Measurements from ENCODE around the gene LYPD6.
"Not testable (repeated sequence)": the region's sequence is repeated elsewhere in the genome, so short reads cannot be mapped to it uniquely, and the experiment has no call there.

LYPD6 gene

DNA sequence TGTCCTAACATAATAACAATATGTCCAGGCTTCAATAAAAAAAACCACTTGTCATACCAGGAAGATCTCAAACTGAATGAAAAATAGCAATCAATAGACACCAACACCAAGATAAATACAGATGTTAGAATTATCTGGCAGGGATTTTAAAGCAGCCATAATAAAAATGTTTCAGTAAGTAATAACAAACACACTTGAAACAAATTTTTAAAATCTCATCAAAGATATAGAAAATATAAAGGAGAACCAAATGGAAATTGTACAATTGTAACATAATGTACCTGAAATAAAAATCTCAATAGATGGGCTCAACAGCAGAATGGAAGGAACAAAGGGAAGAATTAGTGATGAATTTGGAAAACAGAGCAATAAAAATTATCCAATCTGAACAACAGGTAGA lies 128.1 kb downstream of the LYPD6 start:
- DNase-seq: no peak

DNA sequence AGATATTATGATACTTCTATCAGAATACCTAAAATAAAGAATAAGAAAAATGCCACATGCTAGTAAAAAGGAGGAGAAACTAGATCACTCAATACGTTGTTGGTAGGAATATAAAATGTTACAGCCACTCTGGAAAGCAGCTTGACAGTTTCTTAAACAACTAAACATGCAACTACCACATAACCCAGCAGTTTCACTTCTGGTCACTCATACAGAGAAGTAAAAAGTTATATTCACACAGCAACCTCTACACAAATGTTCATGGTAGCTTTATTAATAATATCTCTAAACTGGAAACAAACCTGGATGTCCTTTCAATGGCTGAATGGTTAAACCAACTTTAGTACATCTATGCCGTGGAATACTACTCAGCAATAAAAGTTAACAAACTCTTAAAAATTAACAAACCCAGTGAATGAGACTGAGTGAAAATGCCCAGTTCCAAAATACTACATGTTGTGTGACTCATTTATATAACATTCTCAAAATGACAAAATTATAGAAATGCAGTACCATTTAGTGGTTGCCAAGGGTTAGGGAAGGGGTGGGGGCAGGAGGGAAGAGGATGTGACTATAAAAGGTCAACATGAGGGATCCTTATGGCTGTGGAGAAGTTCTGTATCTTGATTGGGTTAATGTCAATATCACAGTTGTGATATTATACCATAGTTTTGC lies 133.1 kb downstream of the LYPD6 start:
- no peak for DNase-seq

DNA sequence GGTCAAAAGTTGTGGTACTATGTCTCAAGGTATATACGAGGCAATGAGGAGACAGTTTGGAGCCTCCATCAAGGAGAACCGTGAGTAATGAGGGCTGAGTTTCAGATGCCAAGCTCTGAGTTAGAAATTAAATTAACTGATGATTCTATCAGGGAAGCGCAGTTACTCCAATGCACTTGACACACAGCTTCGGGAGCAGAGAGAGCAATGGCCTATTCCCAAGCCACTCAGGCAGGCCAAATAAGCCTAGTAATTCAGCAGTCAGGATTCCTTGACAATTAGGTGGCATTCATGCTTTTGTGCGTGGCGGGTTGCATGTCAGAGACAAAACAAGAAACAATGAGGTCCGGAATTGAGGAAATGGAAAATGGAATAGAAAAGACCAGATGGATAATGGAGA lies 134.0 kb downstream of the LYPD6 start:
- DNase-seq: no peak

- DNase-seq: no peak
Observed at GRCh38 chr2:149465873-149466272, 135.5 kb downstream of the LYPD6 start.

DNA sequence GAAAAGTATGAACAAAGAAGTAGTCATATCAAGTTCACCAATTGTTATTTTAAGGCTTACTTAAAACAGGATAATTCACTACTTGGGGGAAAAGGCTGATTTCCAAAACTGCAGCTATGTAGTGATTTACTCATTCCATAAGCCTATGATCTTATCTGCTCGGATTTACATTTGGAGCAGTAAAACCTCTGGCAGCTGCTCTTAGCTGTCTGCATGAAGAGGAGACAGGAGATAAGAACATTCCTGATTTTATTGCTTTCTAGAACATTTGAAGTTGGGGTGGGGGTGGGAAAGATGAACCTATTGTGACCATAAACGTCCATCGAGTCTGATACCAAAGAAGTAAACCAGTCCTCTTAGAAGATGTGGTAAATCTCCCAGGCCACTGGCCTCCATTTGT lies 136.2 kb downstream of the LYPD6 start:
- no peak for DNase-seq

DNA sequence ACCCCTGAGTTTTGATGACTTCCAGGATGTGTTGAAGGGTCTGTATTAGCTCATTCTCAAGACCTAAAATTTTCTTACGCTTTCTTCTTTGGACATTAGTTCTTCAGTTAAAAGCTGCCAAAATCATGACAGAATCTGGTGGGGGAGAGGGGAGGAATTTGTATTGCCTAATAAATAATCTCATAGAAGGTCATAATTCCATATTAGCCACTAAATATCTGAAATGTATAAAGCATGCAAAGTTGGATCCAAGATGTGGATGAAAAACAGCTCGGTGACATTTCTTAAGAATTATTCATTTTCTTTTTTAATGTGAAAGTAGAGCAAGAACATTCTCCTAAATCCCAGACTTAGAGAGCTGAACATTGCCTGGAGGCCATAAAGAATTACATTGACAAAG lies 137.0 kb downstream of the LYPD6 start:
- no peak for DNase-seq

GRCh38 chr2:149468636-149469035 lies 138.2 kb downstream of the LYPD6 start:
- no peak for DNase-seq

DNA sequence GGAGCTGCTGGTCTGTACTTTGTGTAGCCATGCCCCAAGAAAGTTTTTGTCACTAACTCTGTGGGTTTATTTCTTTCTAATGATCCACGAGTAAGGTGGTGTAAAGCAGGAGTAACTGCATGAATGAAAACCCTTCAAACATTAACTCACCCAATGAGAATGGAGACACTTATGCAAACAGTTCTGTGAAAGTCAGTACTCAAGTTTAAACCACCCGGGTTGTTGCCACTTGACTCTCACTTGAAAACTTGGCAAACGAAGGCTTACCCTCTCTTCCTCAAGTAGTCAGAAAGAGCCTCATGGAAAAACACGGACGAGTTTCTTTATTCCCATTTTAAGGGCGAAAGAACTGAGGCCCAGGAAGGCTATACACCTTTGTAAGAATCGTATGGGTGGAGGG lies 139.7 kb downstream of the LYPD6 start:
- no peak for DNase-seq

DNA sequence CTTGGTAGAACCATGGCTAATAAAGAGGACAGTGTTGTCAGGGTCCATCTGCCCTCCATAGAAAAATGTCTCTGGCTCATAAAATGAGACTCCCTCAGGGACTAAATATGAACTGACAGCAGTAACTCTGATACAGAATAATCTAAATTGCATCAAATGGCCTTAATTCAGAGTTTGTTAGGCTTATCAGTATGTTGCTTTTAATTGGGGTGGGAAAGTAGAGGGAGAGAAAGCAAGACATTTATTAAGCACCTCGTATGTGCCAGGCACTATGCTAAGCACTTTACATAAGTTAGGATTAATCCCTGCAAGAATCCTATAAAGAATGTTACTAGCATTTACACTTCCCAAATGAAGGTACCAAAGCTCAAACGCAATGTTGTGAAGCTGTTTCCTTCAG lies 142.0 kb downstream of the LYPD6 start:
- DNase-seq: no peak

DNA sequence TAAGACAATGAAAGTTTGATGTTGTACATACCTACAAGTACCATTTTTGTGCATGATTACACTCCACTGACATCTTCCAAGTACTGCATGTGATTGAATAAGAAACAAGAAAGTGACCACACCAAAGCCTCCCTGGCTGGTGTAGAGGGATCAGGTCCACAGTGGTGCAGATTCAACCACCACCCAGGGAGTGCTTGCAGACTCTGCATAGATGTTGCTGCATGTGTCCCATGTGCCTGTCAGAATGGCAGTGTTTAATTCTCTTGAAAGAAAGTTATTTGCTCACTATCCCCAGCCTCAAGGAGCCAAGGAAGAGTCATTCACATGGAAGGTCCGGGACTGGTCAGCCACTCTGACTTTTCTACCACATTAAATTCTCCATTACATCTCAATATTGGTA lies 142.7 kb downstream of the LYPD6 start:
- DNase-seq: no peak

GRCh38 chr2:149473521-149473920 lies 143.1 kb downstream of the LYPD6 start:
- DNase-seq: no peak

GRCh38 chr2:149483004-149483605 lies 152.7 kb downstream of the LYPD6 start:
- no peak for DNase-seq

- DNase-seq: no peak
Observed at GRCh38 chr2:149486664-149487063, 156.3 kb downstream of the LYPD6 start.

DNA sequence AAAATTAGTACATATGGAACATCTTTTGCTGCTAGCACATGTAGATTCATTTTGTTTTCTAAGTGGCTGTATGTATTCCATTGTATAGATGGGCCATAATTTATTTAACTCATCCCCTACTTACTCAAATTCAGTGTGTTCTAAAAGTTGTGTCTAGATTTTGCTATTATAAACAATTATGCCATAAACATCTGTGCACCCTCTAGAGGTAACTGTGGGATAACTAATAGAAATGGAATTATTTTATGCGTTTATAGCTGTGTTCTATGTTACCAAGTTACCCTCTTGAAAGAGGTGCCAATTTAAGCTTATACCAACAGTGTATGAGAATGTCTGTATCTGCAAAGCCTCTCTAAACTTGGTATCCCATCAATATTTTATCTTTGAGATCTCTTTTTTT lies 156.8 kb downstream of the LYPD6 start:
- no peak for DNase-seq

DNA sequence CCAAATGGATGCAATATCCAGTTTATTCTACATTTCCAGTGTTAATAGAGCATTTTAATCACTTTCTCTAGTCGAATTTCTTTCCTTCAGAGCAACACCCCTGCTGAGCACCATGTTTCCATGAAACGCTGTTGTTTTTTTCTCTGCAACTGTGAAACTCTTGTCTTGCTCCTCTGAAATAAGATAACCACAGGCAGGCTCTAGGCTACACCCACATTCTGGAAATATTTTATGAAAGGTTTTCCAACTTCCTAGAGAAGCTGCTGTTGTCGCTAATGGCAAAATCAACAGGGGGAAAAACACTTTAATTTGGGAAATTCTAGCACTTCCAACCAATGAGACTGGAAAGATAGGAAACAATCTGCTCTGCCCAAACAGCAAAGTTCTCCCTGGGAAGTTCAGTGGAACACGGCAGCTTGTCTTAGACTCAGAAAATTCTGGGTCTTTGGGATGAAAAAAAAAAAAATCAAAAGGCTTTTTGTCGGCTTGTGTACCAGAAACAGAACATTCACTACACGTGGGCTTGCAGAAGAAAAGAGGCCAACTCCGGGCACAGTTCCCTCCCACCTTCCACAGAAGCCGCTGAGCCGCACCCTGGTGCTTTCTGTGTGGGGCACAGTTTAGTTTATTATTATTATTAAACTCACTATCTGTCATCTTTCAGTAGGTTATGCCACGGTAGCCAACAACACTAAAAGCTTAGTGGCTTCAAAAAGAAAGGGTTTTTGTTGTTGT lies 158.5 kb downstream of the LYPD6 start:
- no peak for DNase-seq

DNA sequence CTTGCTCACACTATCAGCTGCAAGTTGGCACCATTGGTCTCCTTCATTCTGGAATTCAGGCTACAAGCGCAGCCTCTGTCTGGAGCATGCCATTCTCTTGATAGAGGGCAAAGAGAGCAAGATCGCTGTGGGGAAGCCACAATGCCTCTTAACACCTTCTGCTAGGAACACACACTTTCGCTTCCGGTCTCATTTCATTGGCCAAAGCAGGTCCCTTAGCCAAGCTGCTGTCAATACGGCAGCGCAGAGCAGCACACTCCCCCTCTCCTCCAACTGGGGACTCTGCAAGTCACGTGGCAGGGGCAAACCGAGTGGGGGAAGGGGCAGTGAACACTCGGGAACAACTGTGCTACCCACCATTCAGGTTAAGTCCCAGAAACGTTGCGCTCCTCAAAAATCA lies 159.1 kb downstream of the LYPD6 start:
- DNase-seq: no peak

GRCh38 chr2:149490296-149490695 lies 159.9 kb downstream of the LYPD6 start:
- no peak for DNase-seq

DNA sequence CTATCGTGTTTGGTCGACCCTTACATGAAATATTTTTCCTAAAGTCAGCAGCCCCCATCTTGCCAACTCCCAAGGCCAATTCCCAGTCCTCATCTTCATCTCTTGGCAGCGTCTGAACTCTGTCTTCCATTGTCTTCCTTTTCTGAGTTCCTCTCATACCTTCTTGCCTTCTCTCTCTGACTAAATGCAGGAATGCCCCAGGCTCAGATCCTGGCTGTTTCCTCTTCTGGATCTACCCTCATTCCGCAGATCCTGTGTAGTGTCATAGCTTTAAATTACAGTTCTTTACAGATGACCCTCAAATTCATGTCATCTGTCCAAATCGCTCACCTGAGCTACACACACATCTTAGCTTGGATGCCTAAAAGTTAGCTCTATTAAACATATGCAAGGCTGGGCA lies 162.5 kb downstream of the LYPD6 start:
- no peak for DNase-seq

DNA sequence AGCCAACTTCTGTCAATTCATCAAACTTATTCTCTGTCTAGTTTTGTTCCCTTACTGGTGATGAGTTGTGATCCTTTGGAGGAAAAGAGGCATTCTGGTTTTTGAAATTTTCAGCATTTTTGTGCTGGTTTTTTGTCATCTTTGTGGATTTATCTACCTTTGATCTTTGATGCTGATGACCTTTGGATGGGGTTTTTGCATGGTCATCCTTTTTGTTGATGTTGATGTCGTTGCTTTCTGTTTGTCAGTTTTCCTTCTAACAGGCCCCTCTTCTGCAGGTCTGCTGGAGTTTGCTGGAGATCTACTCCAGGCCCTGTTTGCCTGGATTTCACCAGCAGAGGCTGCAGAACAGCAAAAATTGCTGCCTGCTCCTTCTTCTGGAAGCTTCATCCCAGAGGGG lies 168.8 kb downstream of the LYPD6 start:
- not testable (repeated sequence) for DNase-seq

GRCh38 chr2:149506808-149507207 lies 176.4 kb downstream of the LYPD6 start:
- DNase-seq: peak; percentile 3

DNA sequence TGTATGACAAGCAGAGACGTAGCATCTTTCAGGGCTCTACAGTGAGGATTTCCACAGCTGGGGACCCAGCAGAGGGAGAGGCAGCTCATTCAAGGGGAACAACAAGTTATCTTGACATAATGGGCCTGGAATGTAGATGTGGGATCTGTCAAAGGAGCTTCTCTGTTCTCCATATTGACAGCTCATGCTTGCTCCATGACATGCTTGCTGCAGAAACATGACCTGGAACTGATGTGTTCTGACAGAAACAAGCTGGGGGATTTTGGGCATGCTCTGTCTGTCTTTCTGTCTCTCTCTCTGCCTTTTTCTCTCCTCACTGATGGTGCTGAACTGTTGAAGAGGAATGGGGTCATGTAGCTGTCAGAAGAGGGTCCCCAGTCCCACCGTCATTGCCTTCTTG lies 177.6 kb downstream of the LYPD6 start:
- no peak for DNase-seq

- no peak for DNase-seq
Observed at GRCh38 chr2:149513461-149513860, 183.1 kb downstream of the LYPD6 start.

Measured in NCI-H1105 (cell line).